Esophagus muscularis mucosa (tissue), 4 donors: ENCODE results near the gene KDF1. TPM values are rescaled to one million over a fixed set of nuclear protein-coding genes. Genes with fewer than 3 reads are reported as not detected.

Experiments used
- total RNA-seq, 4 donors: library from RNA; depleted of rRNA; stranded (reverse); fragments of >200 nt; gene quantifications; one replicate each; pipeline versions ENCODE4 v1.1.0 to v1.2.1, GENCODE V29; 2016

KDF1 gene
- total RNA-seq, 4 donors from 2014 or later = 0.33 to 0.42 TPM; not detected in 2

Other genes starting within 250 kb of the KDF1 start
- gene PIGV, start 172.5 kb downstream of the KDF1 start, total RNA-seq = 10 to 100 TPM; 11.8 to 15.2 (median 13.7) TPM
- 10 to 100 TPM in 3 of 4 donors, 1 to 10 TPM in 1; 9.6 to 31.7 (median 20.8) TPM for gene ZDHHC18, start 133.8 kb downstream of the KDF1 start, total RNA-seq
- 1 to 10 TPM in 1 of 4 donors, under 1 TPM in 1, not detected in 2; 0.33 to 1.7 TPM for gene SFN, start 97.3 kb downstream of the KDF1 start, total RNA-seq
- gene GPN2, start 70.2 kb downstream of the KDF1 start, total RNA-seq = 10 to 100 TPM in 3 of 4 donors, 1 to 10 TPM in 1; 9.6 to 16.5 (median 14.1) TPM
- 10 to 100 TPM in 1 of 4 donors, 1 to 10 TPM in 3; 7.5 to 17.0 (median 8.8) TPM for gene GPATCH3, start 60.0 kb downstream of the KDF1 start, total RNA-seq
- not detected for gene NR0B2, start 46.5 kb downstream of the KDF1 start, total RNA-seq
- 10 to 100 TPM; 61.6 to 91.1 (median 81.5) TPM for gene NUDC, start 38.7 kb downstream of the KDF1 start, total RNA-seq
- 10 to 100 TPM; 33.6 to 50.3 (median 41.5) TPM for gene TRNP1, start 33.2 kb upstream of the KDF1 start, total RNA-seq
- 100 to 1,000 TPM; 168 to 299 (median 239) TPM for gene TENT5B, start 52.4 kb upstream of the KDF1 start, total RNA-seq
- gene SLC9A1, start 194.7 kb upstream of the KDF1 start, total RNA-seq = 10 to 100 TPM in 3 of 4 donors, 1 to 10 TPM in 1; 8.3 to 29.2 (median 11.4) TPM